ENCODE results near the gene NR2E3. TPM values are rescaled to one million over a fixed set of nuclear protein-coding genes. Genes with fewer than 3 reads are reported as not detected.

The NR2E3 gene
- total RNA-seq, 1 donor from 2014 or later: not detected

DNA sequence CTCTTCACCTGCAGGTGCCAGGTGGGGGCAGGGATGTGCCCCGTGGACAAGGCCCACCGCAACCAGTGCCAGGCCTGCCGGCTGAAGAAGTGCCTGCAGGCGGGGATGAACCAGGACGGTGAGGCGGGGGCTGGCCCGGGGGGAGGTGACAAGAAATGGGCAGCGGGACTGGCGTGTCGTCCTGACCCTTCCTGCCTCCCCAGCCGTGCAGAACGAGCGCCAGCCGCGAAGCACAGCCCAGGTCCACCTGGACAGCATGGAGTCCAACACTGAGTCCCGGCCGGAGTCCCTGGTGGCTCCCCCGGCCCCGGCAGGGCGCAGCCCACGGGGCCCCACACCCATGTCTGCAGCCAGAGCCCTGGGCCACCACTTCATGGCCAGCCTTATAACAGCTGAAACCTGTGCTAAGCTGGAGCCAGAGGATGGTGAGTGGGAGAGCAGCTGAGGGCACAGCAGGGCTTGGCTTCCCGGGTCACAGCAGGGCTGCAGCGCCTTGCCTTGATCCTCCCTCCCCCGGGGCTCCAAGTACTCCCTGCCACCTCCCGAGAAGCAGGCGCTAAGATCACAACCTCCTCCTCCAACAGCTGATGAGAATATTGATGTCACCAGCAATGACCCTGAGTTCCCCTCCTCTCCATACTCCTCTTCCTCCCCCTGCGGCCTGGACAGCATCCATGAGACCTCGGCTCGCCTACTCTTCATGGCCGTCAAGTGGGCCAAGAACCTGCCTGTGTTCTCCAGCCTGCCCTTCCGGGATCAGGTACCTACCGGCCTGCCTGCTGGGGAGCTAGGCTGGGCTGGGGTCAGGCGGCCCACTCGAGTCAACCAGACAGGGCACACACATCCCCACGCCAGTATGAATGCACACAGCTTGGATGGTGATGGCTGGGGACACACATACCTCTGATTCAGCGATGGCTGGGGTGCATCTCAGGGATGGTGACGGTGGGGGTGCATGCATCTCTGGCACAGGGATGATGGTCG is 1.7 kb downstream of the NR2E3 start:
- Mint-ChIP-seq H3K27me3 (ENCODE audit: low read depth) (no peaks in the 10 kb centered on the region), H3K9me3 (no peaks in the 10 kb centered on the region), H3K4me1 (ENCODE audit: low read depth) (no peaks in the 10 kb centered on the region), H3K36me3 (ENCODE audit: low read depth) (no peaks in the 10 kb centered on the region), H3K4me3 (ENCODE audit: low read depth) (no peak overlapping the region), H3K27ac (no peak overlapping the region)
- no peak for DNase-seq (ENCODE audit: low spot score)
- intact Hi-C loops (cut with micrococcal nuclease): no loop called here

GRCh38 chr15:71812966-71813722 is 2.8 kb downstream of the NR2E3 start:
- no peak for DNase-seq (ENCODE audit: low spot score)
- Mint-ChIP-seq H3K4me1 (ENCODE audit: low read depth) (no peaks in the 10 kb centered on the region), H3K27ac (no peak overlapping the region), H3K9me3 (peaks cover 4% of the 10 kb centered on the region), H3K4me3 (ENCODE audit: low read depth) (no peak overlapping the region), H3K36me3 (ENCODE audit: low read depth) (no peaks in the 10 kb centered on the region), H3K27me3 (ENCODE audit: low read depth) (no peaks in the 10 kb centered on the region)
- intact Hi-C loops (cut with micrococcal nuclease): no loop called here

DNA sequence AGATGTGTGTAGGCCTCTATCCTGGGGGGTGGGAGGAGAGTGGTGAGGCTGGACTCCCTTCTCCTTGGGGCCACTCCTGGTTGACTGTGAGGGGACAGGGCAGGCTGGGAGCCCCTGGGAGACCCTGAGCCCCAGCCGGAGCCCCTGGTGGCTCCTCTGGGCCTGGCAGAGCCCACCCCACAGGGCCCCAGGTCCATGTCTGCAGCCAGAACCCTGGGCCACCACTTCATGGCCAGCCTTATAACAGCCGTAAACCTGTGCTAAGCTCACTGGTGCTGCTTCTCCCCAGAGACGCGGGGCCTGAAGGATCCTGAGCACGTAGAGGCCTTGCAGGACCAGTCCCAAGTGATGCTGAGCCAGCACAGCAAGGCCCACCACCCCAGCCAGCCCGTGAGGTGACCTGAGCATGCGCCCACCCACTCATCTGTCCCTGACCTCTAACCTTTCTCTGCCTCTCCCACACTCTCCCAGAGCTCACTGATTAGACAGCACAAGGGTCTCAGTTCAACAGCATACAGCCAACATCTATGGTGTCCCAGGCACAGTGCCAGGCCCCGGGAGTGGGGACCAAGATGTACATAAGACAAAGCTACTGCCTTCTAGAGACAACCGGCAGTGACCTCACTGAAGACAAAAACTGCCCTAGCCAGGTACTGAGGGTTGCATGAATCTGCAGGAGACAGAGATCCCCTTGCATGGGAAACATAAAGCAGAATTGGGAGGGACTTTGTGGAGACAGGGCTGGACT is 3.5 kb downstream of the NR2E3 start:
- Mint-ChIP-seq H3K36me3 (ENCODE audit: low read depth) (no peaks in the 10 kb centered on the region), H3K27ac (no peak overlapping the region), H3K4me1 (ENCODE audit: low read depth) (no peaks in the 10 kb centered on the region), H3K4me3 (ENCODE audit: low read depth) (no peak overlapping the region), H3K9me3 (peaks cover 8% of the 10 kb centered on the region), H3K27me3 (ENCODE audit: low read depth) (no peaks in the 10 kb centered on the region)
- intact Hi-C loops (cut with micrococcal nuclease): no loop called here
- no peak for DNase-seq (ENCODE audit: low spot score)

DNA sequence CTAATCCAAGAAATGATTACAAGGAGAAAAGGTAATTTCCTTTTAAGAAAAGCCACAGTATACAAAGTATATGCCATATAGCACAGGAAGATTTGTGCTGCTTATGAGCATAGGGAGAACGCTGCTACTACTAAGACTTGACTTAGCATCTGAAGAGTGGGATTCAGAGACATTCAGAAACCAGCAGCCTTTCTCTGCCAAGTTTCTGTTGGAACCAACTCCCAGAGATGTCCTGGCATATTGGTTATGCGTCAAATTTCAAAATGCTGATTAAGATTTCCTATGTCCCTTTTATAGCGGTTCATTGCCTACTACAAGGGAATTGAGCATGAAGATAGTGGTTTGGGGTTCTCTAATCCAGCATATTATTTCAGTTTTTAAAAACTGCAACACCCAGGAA is 4.9 kb downstream of the NR2E3 start:
- intact Hi-C loops (cut with micrococcal nuclease): no loop called here
- Mint-ChIP-seq H3K27ac (no peak overlapping the region), H3K9me3 (peaks cover 11% of the 10 kb centered on the region), H3K4me1 (ENCODE audit: low read depth) (no peaks in the 10 kb centered on the region), H3K27me3 (ENCODE audit: low read depth) (no peaks in the 10 kb centered on the region), H3K4me3 (ENCODE audit: low read depth) (no peak overlapping the region), H3K36me3 (ENCODE audit: low read depth) (no peaks in the 10 kb centered on the region)
- DNase-seq (ENCODE audit: low spot score): no peak

GRCh38 chr15:71817351-71817750 is 7.0 kb downstream of the NR2E3 start:
- Mint-ChIP-seq H3K4me3 (ENCODE audit: low read depth) (no peak overlapping the region), H3K27ac (no peak overlapping the region), H3K4me1 (ENCODE audit: low read depth) (no peaks in the 10 kb centered on the region), H3K36me3 (ENCODE audit: low read depth) (peaks cover 4% of the 10 kb centered on the region), H3K27me3 (ENCODE audit: low read depth) (no peaks in the 10 kb centered on the region), H3K9me3 (peaks cover 28% of the 10 kb centered on the region)
- intact Hi-C loops (cut with micrococcal nuclease): no loop called here
- no peak for DNase-seq (ENCODE audit: low spot score)

GRCh38 chr15:71820127-71820526 is 9.8 kb downstream of the NR2E3 start:
- Mint-ChIP-seq H3K27me3 (ENCODE audit: low read depth) (no peaks in the 10 kb centered on the region), H3K9me3 (peaks cover 36% of the 10 kb centered on the region), H3K4me3 (ENCODE audit: low read depth) (no peak overlapping the region), H3K4me1 (ENCODE audit: low read depth) (no peaks in the 10 kb centered on the region), H3K27ac (no peak overlapping the region), H3K36me3 (ENCODE audit: low read depth) (peaks cover 8% of the 10 kb centered on the region)
- no peak for DNase-seq (ENCODE audit: low spot score)
- intact Hi-C loops (cut with micrococcal nuclease): no loop called here

DNA sequence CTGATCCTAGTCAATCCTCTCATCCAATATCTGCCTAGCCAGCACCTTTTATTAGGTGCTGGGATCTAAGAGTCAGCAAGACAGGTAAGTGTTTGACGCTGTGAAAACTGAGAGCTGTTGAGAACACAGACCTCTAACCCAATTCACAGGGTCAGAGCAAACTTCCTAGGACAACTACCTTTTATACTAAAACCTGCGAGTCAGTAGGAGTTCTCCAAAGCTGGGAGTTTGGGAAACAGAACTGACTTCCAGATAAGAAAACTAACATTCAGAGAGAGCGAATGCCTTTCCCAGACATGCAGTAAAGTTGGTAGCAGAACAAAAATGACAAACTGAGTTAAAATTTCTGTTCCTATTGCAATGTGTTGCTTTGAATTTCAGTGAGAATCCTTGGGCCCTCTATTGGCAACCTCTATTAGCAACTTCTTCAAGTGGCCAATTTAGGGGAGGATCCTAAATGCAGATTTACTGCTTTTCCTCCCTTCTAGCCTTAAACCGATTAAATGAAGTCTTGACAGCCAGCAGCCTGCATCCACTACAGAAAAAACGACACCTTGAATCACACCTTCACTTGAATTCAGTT is 11.3 kb downstream of the NR2E3 start:
- peaks cover 36% of the 10 kb centered on the region for H3K9me3 Mint-ChIP-seq
- H3K36me3 Mint-ChIP-seq (ENCODE audit: low read depth): peaks cover 20% of the 10 kb centered on the region
- no peaks in the 10 kb centered on the region for H3K4me1 Mint-ChIP-seq (ENCODE audit: low read depth)
- no peak overlapping the region for H3K27ac Mint-ChIP-seq
- DNase-seq (ENCODE audit: low spot score): no peak
- intact Hi-C loops (cut with micrococcal nuclease): no loop called here
- no peak overlapping the region for H3K4me3 Mint-ChIP-seq (ENCODE audit: low read depth)
- no peaks in the 10 kb centered on the region for H3K27me3 Mint-ChIP-seq (ENCODE audit: low read depth)

GRCh38 chr15:71822890-71823630 is 12.7 kb downstream of the NR2E3 start:
- Mint-ChIP-seq H3K36me3 (ENCODE audit: low read depth) (peaks cover 34% of the 10 kb centered on the region), H3K27ac (no peak overlapping the region), H3K9me3 (peaks cover 33% of the 10 kb centered on the region), H3K4me1 (ENCODE audit: low read depth) (peaks cover under 1% of the 10 kb centered on the region), H3K4me3 (ENCODE audit: low read depth) (no peak overlapping the region), H3K27me3 (ENCODE audit: low read depth) (no peaks in the 10 kb centered on the region)
- intact Hi-C loops (cut with micrococcal nuclease): no loop called here
- DNase-seq (ENCODE audit: low spot score): no peak

- Mint-ChIP-seq H3K27me3 (ENCODE audit: low read depth) (no peaks in the 10 kb centered on the region), H3K4me1 (ENCODE audit: low read depth) (peaks cover 8% of the 10 kb centered on the region), H3K27ac (no peak overlapping the region), H3K36me3 (ENCODE audit: low read depth) (peaks cover 42% of the 10 kb centered on the region), H3K9me3 (peaks cover 28% of the 10 kb centered on the region), H3K4me3 (ENCODE audit: low read depth) (no peak overlapping the region)
- intact Hi-C loops (cut with micrococcal nuclease): no loop called here
- DNase-seq (ENCODE audit: low spot score): no peak
These were observed 13.4 kb downstream of the NR2E3 start for GRCh38 chr15:71823801-71824200.

DNA sequence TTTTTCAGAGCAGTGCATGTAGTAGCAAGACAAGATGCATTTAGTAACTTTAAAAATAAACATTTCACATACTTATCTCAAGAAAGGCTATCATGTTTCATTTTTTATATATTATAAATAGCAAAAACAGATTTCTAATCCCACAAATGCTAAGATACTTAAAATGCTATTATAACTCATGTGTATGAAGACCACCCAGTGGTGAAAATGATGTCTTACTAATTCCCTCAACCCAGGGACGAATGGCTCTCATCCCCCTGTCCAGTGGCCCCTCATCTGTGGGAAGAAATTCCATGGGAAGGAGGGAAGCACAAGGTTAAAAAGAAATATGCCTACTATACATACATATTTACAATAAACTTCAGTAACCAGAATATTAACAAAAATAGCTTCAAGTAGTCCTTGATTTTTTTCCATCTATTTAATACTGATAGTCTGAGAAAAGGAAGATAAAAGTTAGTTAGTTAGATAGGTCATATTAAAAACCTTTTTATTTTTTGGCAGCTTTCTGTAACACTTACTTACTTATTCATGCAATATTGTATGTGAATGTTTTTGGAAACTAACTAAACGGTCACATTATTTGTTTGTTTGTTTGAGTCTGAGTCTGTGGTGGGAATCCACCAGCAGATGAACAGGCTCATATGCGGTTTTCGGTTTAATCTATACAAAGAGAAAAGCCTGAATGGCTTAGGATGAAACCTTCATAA is 14.8 kb downstream of the NR2E3 start:
- Mint-ChIP-seq H3K27me3 (ENCODE audit: low read depth) (no peaks in the 10 kb centered on the region), H3K4me3 (ENCODE audit: low read depth) (no peak overlapping the region), H3K27ac (no peak overlapping the region), H3K9me3 (peaks cover 26% of the 10 kb centered on the region), H3K36me3 (ENCODE audit: low read depth) (peaks cover 44% of the 10 kb centered on the region), H3K4me1 (ENCODE audit: low read depth) (peaks cover 8% of the 10 kb centered on the region)
- DNase-seq (ENCODE audit: low spot score): no peak
- intact Hi-C loops (cut with micrococcal nuclease): no loop called here

- intact Hi-C loops (cut with micrococcal nuclease): no loop called here
- peaks cover 45% of the 10 kb centered on the region for H3K36me3 Mint-ChIP-seq (ENCODE audit: low read depth)
- H3K9me3 Mint-ChIP-seq: peaks cover 18% of the 10 kb centered on the region
These were observed 15.8 kb downstream of the NR2E3 start for GRCh38 chr15:71826196-71826595.

More at GRCh38 chr15:71826196-71826595, 15.8 kb downstream of the NR2E3 start:
- H3K4me3 Mint-ChIP-seq (ENCODE audit: low read depth): no peak overlapping the region
- H3K27me3 Mint-ChIP-seq (ENCODE audit: low read depth): no peaks in the 10 kb centered on the region
- peaks cover 8% of the 10 kb centered on the region for H3K4me1 Mint-ChIP-seq (ENCODE audit: low read depth)
- H3K27ac Mint-ChIP-seq: no peak overlapping the region
- DNase-seq (ENCODE audit: low spot score): no peak

All from activated T-helper 2 cell treated with anti-CD3 and anti-CD28 coated beads, Interferon-gamma antibody, Interleukin-2, Interleukin-4, amounts not matched to agents 10 μg/mL and 5 μg/mL and 100 μg/mL, durations not matched to agents 14 hours and 24 hours and 36 hours (primary cell).